ENCODE measurements around the gene RBBP5. TPM values are rescaled to one million over a fixed set of nuclear protein-coding genes. Genes with fewer than 3 reads are reported as not detected.

The RBBP5 gene
- 18.9 and 19.7 TPM in 2 replicates for total RNA-seq

GRCh38 chr1:205121660-205122488, at the start of gene RBBP5:
Gene RBBP5, minus strand, starts transcription at chr1:205121978. Its CDS starts 105 bp downstream, at chr1:205121873.

GRCh38 chr1:205084360-205084759, 37.4 kb downstream of the RBBP5 start, which contains the start of gene TMEM81:
Gene TMEM81, minus strand, starts transcription at chr1:205084460. Its CDS starts 140 bp downstream, at chr1:205084320.

DNA sequence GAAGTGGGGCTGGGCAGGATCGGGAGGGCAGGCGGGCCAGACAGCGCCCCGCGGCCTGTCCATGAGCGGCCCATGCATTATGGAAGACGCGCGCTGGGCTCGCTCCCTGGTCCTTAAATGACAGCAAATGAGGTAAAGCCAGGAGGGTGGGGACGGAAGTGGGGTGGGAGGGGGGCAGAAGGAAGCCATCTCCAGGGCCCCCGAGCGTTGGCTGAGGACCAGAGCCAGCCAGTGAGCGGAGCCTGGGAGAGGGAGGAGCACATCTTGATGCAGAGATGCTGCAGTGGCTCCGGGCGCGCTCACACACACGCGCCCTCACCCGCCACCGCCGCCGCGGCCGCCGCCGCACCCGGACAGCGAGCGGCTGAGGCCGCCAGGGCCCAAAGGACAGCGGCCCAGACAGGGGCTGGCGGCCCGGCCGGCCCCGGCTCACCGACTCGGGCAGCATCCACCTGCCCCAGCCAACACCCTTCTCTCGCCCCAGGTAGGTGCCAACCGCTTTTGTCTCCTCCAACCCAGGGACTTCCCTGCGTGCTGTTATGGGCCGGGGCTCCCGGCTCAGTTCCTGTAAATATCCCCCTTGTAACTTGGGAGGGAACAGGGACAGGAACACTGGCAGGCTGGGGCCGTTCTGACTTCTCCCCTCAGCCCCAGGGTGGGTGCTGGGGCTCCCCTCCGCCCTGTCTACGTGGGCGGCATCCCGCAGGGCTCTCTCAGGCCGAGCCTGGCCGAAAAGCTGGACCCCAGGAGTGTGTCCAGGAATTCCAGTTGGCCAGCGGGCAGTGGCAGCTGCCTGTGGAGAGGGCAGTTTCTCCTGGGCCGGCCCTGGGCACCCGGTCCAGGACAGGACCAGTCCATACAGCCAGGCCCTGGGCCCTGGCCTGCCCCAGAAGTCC, 78.6 kb downstream of the RBBP5 start, which contains the start of gene CNTN2:
TSS of gene CNTN2 (plus strand) at position 302 of the 896 bp plus-strand sequence. CDS start 9,974 bp downstream, outside the sequence.

Other genes with a start within 250 kb of the RBBP5 start
- gene CNTN2, start 78.8 kb downstream of the RBBP5 start, total RNA-seq: not detected in 2 replicates
- gene TMEM81, start 37.5 kb downstream of the RBBP5 start, total RNA-seq: 1.5 and 1.8 TPM in 2 replicates
- 35.2 and 38.4 TPM in 2 replicates for gene DSTYK, start 89.7 kb upstream of the RBBP5 start, total RNA-seq
- 5.2 and 6.1 TPM in 2 replicates for gene TMCC2, start 106.0 kb upstream of the RBBP5 start, total RNA-seq
- gene NUAK2, start 199.8 kb upstream of the RBBP5 start, total RNA-seq: 0.87 and 2.8 TPM in 2 replicates
- gene KLHDC8A, start 234.9 kb upstream of the RBBP5 start, total RNA-seq: not detected in 2 replicates

All from smooth muscle cell of trachea (primary cell).